Left cardiac atrium (tissue), 4 donors: ENCODE measurements around the gene PVALB. TPM values are rescaled to one million over a fixed set of nuclear protein-coding genes. Genes with fewer than 3 reads are reported as not detected.

Experiments
- ATAC-seq, 2 donors: fragments of 200-7000 bp; cut with Tn5 transposase; one replicate each; pipeline ENCODE4 v1.9.1; 2020; ENCODE audit warnings: mild to moderate bottlenecking in 2 of 2, moderate library complexity in 2 of 2
- DNase-seq: peaks from one replicate; pipeline ENCODE4 v3.0.0-alpha.2; 2020
- intact Hi-C, 2 donors: fragments of 100-400 bp; cut with DNase I; formaldehyde crosslinking; loops; one replicate each; pipeline versions ENCODE4 v1.14.1 to v1.15.1; 2022 to 2023
- long read RNA-seq: library from polyadenylated mRNA; unstranded; transcript quantifications from one replicate; pipeline ENCODE4 v2.0.0, GENCODE V29; 2021
- total RNA-seq, 2 donors: library from RNA; stranded (reverse); fragmentation: NEBNext Ultra II Directional; extraction: Animal tissue kit (Norgen Biotek cat#: 25700); gene quantifications; one replicate each; pipeline ENCODE4 v1.2.1, GENCODE V29; 2021
- donor health status: DM: no; HTN: yes; CAD: no.
- donor health status: DM: no; HTN: yes; CAD: no; lungs with severe emphysema.
- donor health status: DM: yes; HTN: yes; CAD: no.
- donor health status: Dilated cardiomyopathy.

PVALB gene, protein sequence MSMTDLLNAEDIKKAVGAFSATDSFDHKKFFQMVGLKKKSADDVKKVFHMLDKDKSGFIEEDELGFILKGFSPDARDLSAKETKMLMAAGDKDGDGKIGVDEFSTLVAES
- not detected for total RNA-seq
- long read RNA-seq, result 0 reads

DNA sequence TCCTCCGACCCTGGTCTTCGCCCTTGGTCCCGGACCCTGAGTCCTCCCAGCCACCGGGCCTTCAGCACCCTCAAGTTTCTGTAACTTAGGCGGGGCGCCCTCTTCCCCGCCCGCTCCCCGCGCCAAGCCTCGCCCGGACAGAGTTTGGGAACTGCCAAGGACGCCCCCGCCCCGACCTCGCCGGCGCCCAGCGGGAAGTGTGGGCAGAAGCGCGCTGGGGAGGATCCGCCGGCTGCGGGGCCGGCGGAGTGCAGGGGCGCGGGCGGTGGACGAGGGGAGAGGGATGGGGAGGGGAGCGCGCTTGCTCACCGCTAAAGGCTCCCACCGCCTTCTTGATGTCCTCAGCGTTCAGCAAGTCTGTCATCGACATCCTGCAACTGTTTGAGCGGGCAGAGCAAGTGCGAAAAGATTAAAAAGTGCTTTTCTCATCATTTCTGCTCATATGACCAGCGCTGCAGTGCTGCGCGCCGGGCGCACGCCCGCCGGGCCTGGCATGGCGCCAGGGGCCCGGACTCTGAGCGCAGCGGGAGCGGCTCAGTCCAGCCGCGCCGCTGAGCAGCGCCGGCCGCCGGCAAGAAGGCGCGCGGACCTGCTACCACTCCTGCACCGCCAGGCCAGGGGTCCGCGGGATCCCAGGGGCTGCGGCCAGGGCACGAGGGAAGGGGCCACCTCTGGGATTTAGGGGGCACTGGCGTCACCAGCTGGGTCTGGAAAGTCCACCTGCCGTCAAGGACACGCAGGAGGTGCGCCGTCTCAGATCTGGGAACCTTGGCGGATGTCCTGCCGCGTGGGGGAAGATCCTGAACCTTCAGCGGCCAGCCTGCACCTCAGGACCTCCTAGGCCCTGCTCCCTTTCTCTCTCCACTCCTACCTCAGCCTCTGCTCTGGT lies at the start of gene PVALB:
Gene PVALB, minus strand, starts transcription at position 400 of the 889 bp plus-strand sequence. Its CDS starts 30 bp downstream, at position 370.
- intact Hi-C loops, result no loop called here
- peak; percentile 87 to 89 for ATAC-seq
- peak; percentile 27 for DNase-seq

DNA sequence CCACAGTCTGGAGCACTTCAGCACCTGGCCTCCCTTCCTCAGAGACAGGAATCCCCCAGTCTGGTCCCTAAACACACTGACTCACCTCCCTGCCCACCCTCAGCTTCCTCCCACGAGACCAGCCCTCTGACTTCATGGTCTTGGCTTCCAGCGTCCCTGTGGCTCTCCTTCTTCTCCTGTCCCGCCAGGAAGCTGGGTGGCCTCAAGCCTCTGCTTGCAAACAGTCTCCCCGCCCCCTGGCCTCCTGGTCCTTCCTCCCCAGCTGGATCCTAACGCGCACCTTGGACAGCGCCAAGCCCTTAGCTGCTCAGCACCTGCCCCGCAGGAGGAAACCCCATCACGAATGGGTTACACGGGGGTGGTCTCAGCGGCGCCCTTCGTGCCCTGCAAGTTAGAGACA lies 48.5 kb upstream of the PVALB start:
- no peak for DNase-seq
- intact Hi-C loops, result no loop called here
- ATAC-seq, result no peak

DNA sequence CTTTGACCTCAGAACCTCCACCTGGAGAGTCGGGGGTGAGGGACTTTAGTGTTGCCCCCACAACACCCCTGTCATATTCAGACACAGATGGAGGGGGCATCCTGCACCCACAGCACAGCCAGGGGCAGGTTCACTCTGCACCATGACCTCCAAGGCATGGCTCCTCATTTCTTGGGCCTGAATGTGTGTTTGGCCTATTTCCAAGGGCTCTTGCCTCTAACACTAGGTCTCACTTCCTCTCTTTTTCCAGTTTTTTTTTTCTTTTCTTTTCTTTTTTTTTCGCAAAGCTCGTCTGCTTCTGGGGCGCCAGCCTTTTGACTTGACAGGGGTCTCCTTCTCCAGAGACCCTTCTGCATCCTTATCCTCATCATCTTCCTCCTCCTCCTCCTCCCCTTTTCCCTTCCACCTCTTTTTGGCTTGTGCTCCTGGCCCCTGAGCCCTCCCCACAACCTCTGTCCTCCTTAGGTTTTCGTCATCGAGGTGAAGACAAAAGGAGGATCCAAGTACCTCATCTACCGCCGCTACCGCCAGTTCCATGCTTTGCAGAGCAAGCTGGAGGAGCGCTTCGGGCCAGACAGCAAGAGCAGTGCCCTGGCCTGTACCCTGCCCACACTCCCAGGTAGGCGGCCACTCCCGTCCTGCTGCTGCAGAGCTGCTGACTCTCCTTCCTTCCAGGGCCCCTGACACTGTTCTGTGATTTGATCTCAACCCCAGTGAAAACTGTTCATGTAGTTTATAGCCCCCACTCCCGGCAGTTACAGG lies 47.8 kb upstream of the PVALB start:
- ATAC-seq, result no peak
- intact Hi-C loops, result no loop called here

DNA sequence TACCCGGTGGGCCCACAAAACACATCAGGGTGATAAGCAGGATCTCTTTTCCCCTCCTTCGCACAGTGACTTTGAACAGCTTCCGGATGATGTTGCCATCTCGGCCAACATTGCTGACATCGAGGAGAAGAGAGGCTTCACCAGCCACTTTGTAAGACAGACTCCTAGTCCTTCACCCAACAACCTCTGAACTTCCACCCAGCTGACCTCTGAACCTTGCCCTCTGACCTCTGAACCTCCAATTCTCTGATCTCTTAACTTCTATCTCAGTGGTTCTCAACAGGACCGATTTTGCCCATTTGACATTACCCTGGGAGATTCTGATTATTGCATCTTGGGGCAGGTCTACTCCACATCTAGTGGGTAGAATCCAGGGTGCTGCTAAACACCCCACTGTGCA lies 47.1 kb upstream of the PVALB start:
- DNase-seq (no peak), ATAC-seq (no peak)
- intact Hi-C loops, result no loop called here

More for the DNA sequence above, 47.8 kb upstream of the PVALB start:
- no peak for DNase-seq

DNA sequence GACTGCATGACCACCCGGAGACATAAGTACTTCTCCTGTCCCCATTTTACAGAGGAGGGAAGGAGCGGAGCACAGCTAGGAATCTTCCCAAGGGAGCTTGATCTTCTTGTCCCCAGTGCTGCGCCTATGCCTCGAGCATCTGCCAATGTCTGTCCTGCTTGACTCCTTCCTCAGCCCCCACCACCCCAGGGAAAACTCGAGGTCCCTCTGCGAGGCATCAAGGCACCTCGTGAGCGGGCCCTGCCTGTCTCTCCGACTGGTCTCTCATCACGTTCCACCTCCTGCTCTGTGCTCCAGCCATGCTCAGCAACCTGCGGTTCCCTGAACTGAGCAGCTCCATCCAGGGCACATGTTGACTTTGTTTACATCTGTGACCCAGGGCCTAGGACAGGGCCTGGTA lies 46.4 kb upstream of the PVALB start:
- DNase-seq (no peak), ATAC-seq (no peak)
- intact Hi-C loops, result no loop called here

DNA sequence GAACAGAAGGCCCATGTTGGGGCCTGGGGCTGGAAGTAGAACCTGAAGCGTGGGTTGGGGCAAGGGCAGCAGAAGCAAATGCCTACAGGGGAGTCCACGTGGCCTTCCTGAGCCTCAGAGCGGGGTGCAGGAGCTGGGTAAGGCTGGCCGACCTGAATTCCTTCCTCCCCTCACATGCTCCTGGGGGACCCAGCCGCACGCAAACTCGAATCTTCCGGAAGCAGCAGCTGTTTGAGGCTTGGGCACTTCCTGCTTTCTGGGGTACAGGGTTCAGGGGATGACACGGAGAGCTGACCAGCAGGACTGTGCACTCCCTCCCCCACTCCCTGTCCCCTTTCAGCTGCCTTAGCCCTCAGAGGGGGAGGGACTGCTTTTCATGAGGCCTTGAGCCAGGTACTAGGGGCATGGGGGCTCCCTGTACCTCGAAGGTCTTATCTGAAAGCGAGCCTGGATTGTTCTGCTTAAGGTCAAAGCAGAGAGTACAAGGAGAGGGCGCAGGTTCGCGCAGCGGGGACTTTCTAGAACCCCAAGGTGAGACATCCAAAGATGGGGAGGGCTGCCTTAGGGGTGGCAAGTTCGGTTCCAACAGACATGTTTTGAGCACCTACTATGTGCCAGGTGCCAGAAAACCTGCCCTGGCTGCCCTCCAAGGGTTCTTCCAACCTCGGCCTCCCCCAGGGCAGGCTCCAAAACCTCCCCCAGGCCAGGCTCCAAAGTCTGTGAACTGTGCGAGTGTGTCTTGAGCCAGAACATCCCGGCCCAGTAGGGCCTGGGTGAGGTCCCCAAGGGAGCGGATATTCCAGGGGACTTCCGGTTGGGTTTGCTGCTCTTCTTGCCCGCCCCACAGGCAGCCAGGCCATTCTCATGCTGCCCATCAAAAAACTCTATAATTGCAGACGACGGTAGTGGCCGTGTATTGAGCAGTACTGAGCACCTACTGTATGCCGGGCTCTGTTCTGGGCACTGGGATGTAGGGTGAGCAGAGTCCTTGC lies 45.7 kb upstream of the PVALB start:
- ATAC-seq (peak; percentile 61 to 66), DNase-seq (peak; percentile 42)
- intact Hi-C loops, result no loop called here

DNA sequence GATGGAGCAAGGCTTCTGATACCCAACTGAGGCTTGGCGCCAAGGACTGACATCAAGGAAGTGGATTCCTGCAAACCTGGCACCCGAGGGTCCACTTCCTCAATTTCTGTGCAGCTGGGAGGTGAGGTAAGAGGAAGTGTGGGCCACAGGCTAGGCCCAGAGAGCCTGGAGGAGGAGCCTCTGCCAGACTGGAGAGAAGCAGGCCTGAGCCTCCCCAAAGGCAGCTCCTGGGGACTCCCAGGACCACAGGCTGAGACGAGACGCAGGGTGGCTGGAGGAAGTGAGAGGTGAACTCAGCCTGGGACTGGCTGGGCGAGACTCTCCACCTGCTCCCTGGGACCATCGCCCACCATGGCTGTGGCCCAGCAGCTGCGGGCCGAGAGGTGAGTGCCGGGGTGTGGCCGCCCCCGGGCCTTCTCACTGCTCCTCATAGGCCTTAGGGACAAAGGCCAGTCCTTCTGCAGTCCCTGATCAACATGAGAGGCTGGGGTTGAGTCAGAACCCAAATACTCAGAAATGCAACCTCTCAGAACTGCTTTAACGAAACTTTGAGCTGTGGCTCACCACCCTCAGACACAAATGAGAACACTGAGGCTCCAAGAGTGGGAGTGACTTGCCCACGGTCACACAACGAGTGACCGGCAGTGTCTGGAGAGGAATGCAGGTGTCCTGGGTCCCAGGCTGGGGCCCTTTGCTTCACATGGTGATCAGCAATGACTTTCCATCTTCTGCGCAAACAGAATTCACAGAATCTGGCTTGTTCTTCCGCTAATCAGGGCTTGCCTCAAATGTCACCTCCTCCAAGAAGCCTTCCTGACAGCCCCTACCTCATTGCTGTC lies 44.2 kb upstream of the PVALB start, which contains the start of gene NCF4:
Gene NCF4, plus strand, starts transcription at position 186 of the 839 bp plus-strand sequence. Its CDS starts 166 bp downstream, at position 352.
- intact Hi-C loops, result no loop called here
- ATAC-seq (peak; percentile 45 to 65), DNase-seq (peak; percentile 62)

DNA sequence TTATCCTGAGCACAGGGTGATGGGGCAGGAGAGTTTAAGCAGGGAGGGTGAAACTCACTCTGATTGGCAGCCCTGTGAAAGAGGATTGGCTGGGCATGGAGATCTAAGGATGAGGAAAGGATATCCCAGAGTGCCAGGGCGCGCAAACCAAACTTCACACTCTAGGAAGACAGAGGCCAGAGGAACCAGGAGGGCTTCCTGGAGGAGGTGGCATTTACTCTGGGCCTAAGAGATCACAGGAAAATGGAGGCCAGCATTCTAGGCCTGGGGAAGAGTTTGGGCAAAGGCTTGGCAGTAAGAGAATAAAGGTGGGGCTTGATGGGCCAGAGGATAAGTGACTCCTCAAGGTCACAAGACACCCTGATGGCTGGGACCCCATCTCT lies 43.6 kb upstream of the PVALB start:
- intact Hi-C loops, result no loop called here
- ATAC-seq (no peak), DNase-seq (no peak)

DNA sequence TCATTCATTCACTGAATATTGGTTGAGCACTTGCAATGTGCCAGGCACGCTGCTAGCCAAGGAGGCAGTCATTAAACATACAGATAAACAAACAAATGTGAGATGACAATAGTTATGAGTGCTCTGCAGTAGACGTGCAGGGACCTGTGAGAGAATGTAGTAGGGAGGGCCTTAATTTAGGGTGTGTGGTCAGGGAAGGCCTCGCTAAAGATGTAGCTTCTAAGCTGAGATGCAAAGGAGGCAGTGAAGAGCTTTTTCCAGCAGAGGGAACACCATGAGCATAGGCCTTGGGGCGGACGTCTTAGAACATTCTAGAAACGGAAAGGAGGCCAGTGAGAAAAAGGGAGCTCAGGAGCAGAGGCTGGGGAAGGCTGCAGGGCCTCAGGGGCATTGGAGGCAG lies 43.2 kb upstream of the PVALB start:
- no peak for ATAC-seq
- no peak for DNase-seq
- intact Hi-C loops, result no loop called here

DNA sequence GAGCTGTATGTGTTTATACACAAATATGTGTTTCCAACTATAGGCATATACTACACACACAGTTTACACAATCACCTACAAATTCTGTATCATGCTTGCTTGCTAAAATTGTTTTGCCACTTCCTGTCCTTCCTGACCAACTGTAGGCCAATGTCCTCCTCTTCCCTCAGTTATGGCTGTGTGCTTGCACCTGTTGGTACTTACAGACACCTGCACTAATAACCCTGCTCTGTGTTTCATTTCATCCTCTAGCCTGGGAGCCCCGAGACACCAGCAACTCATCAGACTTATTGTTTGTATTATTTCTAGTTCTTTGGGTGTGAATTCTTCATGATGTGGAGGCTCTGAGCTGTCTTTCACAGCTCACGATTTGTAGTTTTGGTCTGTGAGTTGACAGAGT lies 42.1 kb upstream of the PVALB start:
- DNase-seq, result no peak
- intact Hi-C loops, result loop anchor here in 1 of 2 donors (5.0 kb wide), 1 partner anchor 118 kb away; no protein-coding TSS in a partner anchor
- no peak for ATAC-seq

DNA sequence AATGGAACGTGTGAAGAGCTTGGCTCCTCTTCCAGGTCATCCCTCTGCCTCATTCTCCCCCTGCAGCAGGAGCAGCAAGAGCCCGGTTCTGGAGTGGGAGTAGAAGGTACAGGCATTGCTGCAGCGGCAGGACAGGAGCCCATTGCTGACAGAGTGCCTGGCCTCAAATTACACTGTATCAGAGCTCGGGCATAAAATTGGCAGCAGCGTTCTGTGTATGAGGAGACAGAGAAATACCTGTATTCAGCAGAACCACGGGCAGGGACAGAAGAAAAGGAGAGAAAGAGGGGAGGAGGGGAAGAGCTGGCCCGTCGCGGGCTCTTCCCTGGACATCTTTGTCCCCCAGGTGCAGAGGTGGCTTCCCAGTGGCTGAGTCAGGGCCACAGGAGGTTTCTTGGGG lies 41.3 kb upstream of the PVALB start:
- DNase-seq (no peak), ATAC-seq (no peak)
- intact Hi-C loops, result loop anchor here in 1 of 2 donors (5.0 kb wide), 1 partner anchor 119 kb away; no protein-coding TSS in a partner anchor

DNA sequence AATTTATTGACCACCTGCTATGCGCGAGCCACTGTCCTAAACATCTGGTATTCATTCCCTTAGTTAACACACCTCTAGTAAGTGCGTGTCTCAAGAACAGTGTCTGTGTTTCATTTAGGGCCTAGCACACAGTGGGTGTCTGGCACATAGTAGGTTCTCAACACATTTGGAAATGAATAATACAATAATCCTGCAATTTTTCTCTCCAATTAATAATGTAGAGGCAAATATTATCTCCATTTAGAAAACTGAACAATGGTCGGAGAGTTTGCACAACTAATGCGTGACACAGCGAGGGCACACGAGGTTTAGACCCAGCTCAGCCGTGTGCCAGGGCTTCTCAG lies 39.9 kb upstream of the PVALB start:
- DNase-seq (no peak), ATAC-seq (no peak)
- intact Hi-C loops, result loop anchor here in 1 of 2 donors (2.0 to 5.0 kb wide), 3 partner anchors 74 to 310 kb away; no protein-coding TSS in a partner anchor

DNA sequence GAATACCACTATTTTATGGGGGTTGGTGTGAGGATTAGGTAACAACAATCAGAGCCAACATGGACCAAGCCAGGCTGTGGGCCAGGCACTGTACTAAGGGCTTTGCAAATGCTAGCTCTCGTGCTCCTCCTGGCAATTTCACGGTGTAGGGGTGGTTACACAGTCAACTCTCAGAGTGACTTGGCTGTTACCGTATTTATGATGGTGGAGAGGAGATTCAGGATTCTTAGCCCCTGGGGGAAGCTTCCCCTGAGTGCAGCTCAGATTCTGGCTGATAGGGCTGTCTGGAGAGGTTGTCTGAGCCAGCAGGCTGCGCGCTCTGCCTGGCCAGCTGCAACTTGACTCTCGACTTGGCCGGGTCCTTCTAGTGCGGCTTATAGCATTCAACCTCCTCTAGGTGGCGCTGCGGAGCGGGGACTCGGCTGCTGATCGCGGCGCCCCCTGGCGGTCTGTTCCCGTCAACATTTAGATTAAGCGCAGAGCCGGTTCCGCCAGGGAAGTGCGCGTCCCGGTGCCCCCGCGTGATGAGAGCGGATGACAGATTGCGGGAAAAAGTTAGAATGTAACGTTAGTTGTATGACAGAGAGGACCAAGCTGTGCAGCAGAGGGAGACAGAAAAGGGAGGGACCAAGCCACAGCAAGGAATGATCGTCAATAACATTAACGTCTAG lies 39.4 kb upstream of the PVALB start:
- intact Hi-C loops, result loop anchor here in 1 of 2 donors (2.0 to 5.0 kb wide), 3 partner anchors 73 to 309 kb away; no protein-coding TSS in a partner anchor
- peak; percentile 91 to 93 for ATAC-seq
- peak; percentile 92 for DNase-seq

DNA sequence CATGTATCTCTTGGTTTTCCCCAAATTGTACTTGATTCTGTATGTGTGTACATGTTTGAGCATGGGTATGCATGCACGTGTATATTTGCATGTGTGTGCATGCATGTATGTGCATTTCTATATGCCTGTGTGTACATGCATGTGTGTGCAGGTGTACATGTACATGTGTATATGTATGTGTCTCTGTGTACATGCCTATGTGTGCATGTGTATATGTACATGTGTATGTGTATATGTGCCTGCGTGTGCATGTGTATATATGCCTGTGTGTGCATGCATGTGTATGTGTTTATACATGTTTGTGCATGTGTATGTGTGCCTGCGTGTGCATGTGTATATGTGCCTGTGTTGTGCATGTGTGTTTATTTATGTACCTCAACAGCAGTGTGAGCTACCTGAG lies 38.6 kb upstream of the PVALB start:
- intact Hi-C loops, result loop anchor here in 1 of 2 donors (5.0 kb wide), 1 partner anchor 122 kb away; no protein-coding TSS in a partner anchor
- ATAC-seq (no peak), DNase-seq (no peak)

DNA sequence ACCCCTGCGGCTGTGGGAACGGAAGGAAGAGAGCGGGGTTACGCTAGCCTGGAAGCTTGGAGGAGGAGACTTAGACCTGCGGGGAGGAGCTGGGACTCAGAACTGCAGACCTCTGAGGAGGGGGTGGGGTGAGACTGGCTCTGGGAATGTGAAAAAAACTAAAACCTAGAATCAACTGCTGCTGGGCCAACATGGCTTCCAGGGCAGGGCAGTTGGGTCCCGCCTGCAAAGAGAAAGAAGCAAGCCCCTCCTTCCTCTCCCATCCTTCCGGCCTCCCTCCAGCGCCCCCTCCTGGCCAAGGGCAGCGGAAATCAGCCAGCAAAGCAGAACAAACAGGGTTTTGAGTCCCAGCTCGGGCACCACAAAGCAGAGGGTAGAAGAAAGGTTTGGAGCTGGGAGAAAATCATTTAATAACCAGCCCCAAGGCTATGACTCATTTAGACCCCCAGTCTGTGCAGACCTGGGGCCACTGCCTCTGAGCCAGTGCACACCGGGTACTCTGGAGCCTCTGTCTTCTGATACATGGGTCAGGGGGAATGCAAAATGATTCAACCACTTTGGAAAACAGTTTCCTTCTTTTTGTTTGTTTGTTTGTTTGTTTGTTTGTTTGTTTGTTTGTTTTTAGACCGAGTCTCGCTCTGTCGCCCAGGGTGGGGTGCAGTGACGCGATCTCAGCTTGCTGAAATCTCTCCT lies 36.7 kb upstream of the PVALB start:
- intact Hi-C loops, result loop anchor here in 1 of 2 donors (5.0 kb wide), 1 partner anchor 66 kb away; no protein-coding TSS in a partner anchor
- ATAC-seq (peak; percentile 27 to 40), DNase-seq (peak; percentile 72)
